Body of pancreas (tissue), 4 donors: ENCODE data around the gene DDX41.

Experiments used
- CTCF ChIP-seq, 7 experiments: fragments of 450-650 bp in 4 of 7; fragments of 200-600 bp in 3 of 7; sonication (generic) in 3 of 7; IDR thresholded peaks; one replicate each; pipeline ENCODE4 v1.5.1; 2016 to 2019; ENCODE audit warnings: antibody characterized with exemption in 7 of 7
- POLR2A ChIP-seq, 3 donors: fragments of 450-650 bp; IDR thresholded peaks; one replicate each; pipeline ENCODE4 v1.6.1; 2016; ENCODE audit warnings: antibody characterized with exemption in 3 of 3, mild to moderate bottlenecking in 2 of 3

GRCh38 chr5:177491983-177492746 is 24.6 kb downstream of the DDX41 start:
- TF ChIP-seq CTCF (IDR thresholded peaks at IDR 0.05) (no peak), POLR2A (IDR thresholded peaks at IDR 0.05) (no peak)
